Measurements from ENCODE around the gene EGLN2. TPM values are rescaled to one million over a fixed set of nuclear protein-coding genes. Genes with fewer than 3 reads are reported as not detected.
"Not testable (repeated sequence)": the region's sequence is repeated elsewhere in the genome, so short reads cannot be mapped to it uniquely, and the experiment has no call there.

EGLN2 gene
- total RNA-seq, 2 experiments from 2014 or later = 87.4 to 90.1 TPM

DNA sequence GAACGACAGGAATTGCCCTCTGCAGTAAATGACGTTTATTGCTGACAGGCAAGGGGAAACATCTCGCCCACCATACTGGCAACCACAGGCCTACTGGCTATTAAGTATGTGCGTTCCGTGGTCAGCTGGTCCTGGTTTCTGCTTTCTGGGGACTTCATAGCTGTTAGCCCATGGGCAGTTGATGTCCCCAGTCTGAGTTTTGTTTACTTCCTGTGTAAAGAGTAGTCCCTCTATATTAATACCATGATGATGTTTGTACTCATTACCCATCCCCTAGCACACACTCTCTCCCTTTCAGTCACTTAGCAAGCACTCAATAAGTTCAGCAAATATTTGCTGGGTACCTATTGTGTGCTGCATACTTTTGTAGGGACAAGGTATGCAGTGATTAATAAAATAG, 30.1 kb upstream of the EGLN2 start:
- ATAC-seq (no peak), DNase-seq (no peak)
- ChIA-PET POLR2A (no interaction called here), CTCF (interaction anchor here (1.2 kb wide), 1 partner anchor 52 kb away, joined by 3 read pairs; the partner anchor contains the start of gene COQ8B)
- peak overlapping the region; percentile 38 for H3K27ac Mint-ChIP-seq
- H3K27me3 Mint-ChIP-seq = no peaks in the 10 kb centered on the region
- H3K4me1 Mint-ChIP-seq (ENCODE audit: low read depth) = peaks cover 31% of the 10 kb centered on the region
- H3K36me3 Mint-ChIP-seq (ENCODE audit: low read depth) = peaks cover 50% of the 10 kb centered on the region
- H3K4me3 Mint-ChIP-seq = no peak overlapping the region
- no peak for TF ChIP-seq CTCF (IDR thresholded peaks at IDR 0.05)
- peaks cover 6% of the 10 kb centered on the region for H3K9me3 Mint-ChIP-seq
- intact Hi-C loops (cut with micrococcal nuclease) = no loop called here

GRCh38 chr19:40771101-40771862, 27.7 kb upstream of the EGLN2 start:
- intact Hi-C loops (cut with micrococcal nuclease); H3K4me3 Mint-ChIP-seq; DNase-seq; H3K27me3 Mint-ChIP-seq; H3K9me3 Mint-ChIP-seq: not testable (repeated sequence)
- POLR2A ChIA-PET = interaction anchor here (0.9 kb wide), 1 partner anchor 8 kb away, joined by 4 read pairs; no protein-coding TSS in a partner anchor
- H3K4me1 Mint-ChIP-seq (ENCODE audit: low read depth) = peaks cover 22% of the 10 kb centered on the region
- peak; percentile 39 for ATAC-seq
- peak overlapping the region; percentile 72 for H3K27ac Mint-ChIP-seq
- CTCF ChIA-PET = interaction anchor here (1.2 kb wide), 1 partner anchor 41 kb away, joined by 3 read pairs; no protein-coding TSS in a partner anchor
- H3K36me3 Mint-ChIP-seq (ENCODE audit: low read depth) = peaks cover 31% of the 10 kb centered on the region

GRCh38 chr19:40774916-40775631, 23.9 kb upstream of the EGLN2 start, which contains the start of gene MIA:
TSS of gene MIA (plus strand) at chr19:40775521. CDS start at chr19:40775543, 22 bp downstream.
- no peak for TF ChIP-seq CTCF (IDR thresholded peaks at IDR 0.05)
- intact Hi-C loops (cut with micrococcal nuclease) = no loop called here
- peaks cover 48% of the 10 kb centered on the region for H3K4me1 Mint-ChIP-seq (ENCODE audit: low read depth)
- peaks cover 6% of the 10 kb centered on the region for H3K9me3 Mint-ChIP-seq
- DNase-seq (no peak), ATAC-seq (no peak)
- CTCF ChIA-PET = no interaction called here
- H3K27me3 Mint-ChIP-seq = no peaks in the 10 kb centered on the region
- no peak within 1 kb of the TSS for H3K4me3 Mint-ChIP-seq
- POLR2A ChIA-PET = interaction anchor here (3.6 kb wide), 1 partner anchor 21 kb away, joined by 22 read pairs; no protein-coding TSS in a partner anchor
- H3K27ac Mint-ChIP-seq = no peak within 1 kb of the TSS
- H3K36me3 Mint-ChIP-seq (ENCODE audit: low read depth) = peaks cover 20% of the 10 kb centered on the region

DNA sequence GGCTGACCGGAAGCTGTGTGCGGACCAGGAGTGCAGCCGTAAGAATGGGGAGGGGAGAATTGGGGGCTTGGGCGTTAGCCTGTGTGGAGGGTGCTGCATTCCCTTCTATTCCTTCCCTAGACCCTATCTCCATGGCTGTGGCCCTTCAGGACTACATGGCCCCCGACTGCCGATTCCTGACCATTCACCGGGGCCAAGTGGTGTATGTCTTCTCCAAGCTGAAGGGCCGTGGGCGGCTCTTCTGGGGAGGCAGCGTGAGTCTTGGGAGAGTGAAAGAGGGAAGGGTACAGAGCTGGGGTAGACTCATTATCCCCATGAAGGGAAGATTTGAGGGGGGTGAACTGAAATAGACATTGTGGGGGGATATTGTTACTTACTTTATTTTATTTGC, 23.4 kb upstream of the EGLN2 start:
- POLR2A ChIA-PET = interaction anchor here (1.2 to 3.6 kb wide), 2 partner anchors 18 to 21 kb away, joined by 3 to 22 read pairs; no protein-coding TSS in a partner anchor
- DNase-seq (no peak), ATAC-seq (no peak)
- Mint-ChIP-seq H3K4me3 (no peak overlapping the region), H3K27ac (no peak overlapping the region), H3K4me1 (ENCODE audit: low read depth) (peaks cover 51% of the 10 kb centered on the region), H3K36me3 (ENCODE audit: low read depth) (peaks cover 21% of the 10 kb centered on the region), H3K9me3 (peaks cover 6% of the 10 kb centered on the region), H3K27me3 (no peaks in the 10 kb centered on the region)
- intact Hi-C loops (cut with micrococcal nuclease) = no loop called here
- no peak for TF ChIP-seq CTCF (IDR thresholded peaks at IDR 0.05)
- CTCF ChIA-PET = interaction anchor here (3.5 kb wide), 1 partner anchor 20 kb away, joined by 13 read pairs; no protein-coding TSS in a partner anchor

- H3K4me1 Mint-ChIP-seq (ENCODE audit: low read depth) = peaks cover 49% of the 10 kb centered on the region
Measured at GRCh38 chr19:40776364-40776763, 22.6 kb upstream of the EGLN2 start.

More at GRCh38 chr19:40776364-40776763, 22.6 kb upstream of the EGLN2 start:
- H3K36me3 Mint-ChIP-seq (ENCODE audit: low read depth) = peaks cover 18% of the 10 kb centered on the region
- DNase-seq (no peak), ATAC-seq (no peak)
- intact Hi-C loops (cut with micrococcal nuclease) = no loop called here
- no peak for TF ChIP-seq CTCF (IDR thresholded peaks at IDR 0.05)
- no peak overlapping the region for H3K27ac Mint-ChIP-seq
- H3K4me3 Mint-ChIP-seq = no peak overlapping the region
- H3K9me3 Mint-ChIP-seq = no peaks in the 10 kb centered on the region
- ChIA-PET CTCF (interaction anchor here (1.5 to 4.0 kb wide), 5 partner anchors 16 to 142 kb away, joined by 4 to 32 read pairs (median 13); no protein-coding TSS in a partner anchor), POLR2A (interaction anchor here (1.1 to 3.6 kb wide), 7 partner anchors 10 to 26 kb away, joined by 3 to 22 read pairs (median 12); partner anchors contain the start of gene ACTMAP)
- no peaks in the 10 kb centered on the region for H3K27me3 Mint-ChIP-seq
